Trophoblast cell (in vitro differentiated cells and primary cell): Measurements from ENCODE around the gene MOB3A.

Source experiments
- DNase-seq, 2 donors: peaks; one replicate each; pipeline ENCODE4 v3.0.0-alpha.2; 2016
- H2AFZ ChIP-seq: 2 replicates; pipeline ENCODE4 v1.6.1; 2013; ENCODE audit warnings: low read length, moderate library complexity, mild to moderate bottlenecking; ENCODE audit not compliant: insufficient read depth, poor library complexity
- H2AK5ac ChIP-seq: 2 replicates; pipeline ENCODE4 v1.6.1; 2013; ENCODE audit warnings: mild to moderate bottlenecking, low read length
- H2BK120ac ChIP-seq: 2 replicates; pipeline ENCODE4 v1.6.1; 2013; ENCODE audit warnings: low read length, mild to moderate bottlenecking, moderate library complexity; ENCODE audit not compliant: insufficient read depth, poor library complexity
- H2BK12ac ChIP-seq: 2 replicates; pipeline ENCODE4 v1.6.1; 2013; ENCODE audit warnings: mild to moderate bottlenecking, low read length, moderate library complexity
- H2BK5ac ChIP-seq: 2 replicates; pipeline ENCODE4 v1.6.1; 2013; ENCODE audit warnings: low read length, low read depth, moderate library complexity, mild to moderate bottlenecking; ENCODE audit not compliant: poor library complexity
- H3K14ac ChIP-seq: 2 replicates; pipeline ENCODE4 v1.6.1; 2013; ENCODE audit warnings: mild to moderate bottlenecking, low read length
- H3K18ac ChIP-seq: 2 replicates; pipeline ENCODE4 v1.6.1; 2013; ENCODE audit warnings: mild to moderate bottlenecking, low read length
- H3K23ac ChIP-seq: 2 replicates; pipeline ENCODE4 v1.6.1; 2013; ENCODE audit warnings: low read length
- H3K27ac ChIP-seq: 2 replicates; pipeline ENCODE4 v1.5.1; 2013; ENCODE audit warnings: low read depth, mild to moderate bottlenecking, inconsistent platforms, low read length, moderate library complexity
- H3K27me3 ChIP-seq: 2 replicates; pipeline ENCODE4 v1.6.1; 2013; ENCODE audit warnings: inconsistent platforms, mild to moderate bottlenecking, low read length, moderate library complexity; ENCODE audit not compliant: insufficient read depth
- H3K36me3 ChIP-seq, 2 experiments: 1 replicate in 1 of 2; 2 replicates in 1 of 2; pipeline ENCODE4 v1.6.1; 2013; ENCODE audit warnings: low read length in 2 of 2, mild to moderate bottlenecking in 2 of 2, moderate library complexity in 1 of 2; ENCODE audit not compliant: insufficient read depth in 2 of 2, control insufficient read depth in 1 of 2
- H3K4ac ChIP-seq: 2 replicates; pipeline ENCODE4 v1.6.1; 2013; ENCODE audit warnings: low read depth, mild to moderate bottlenecking, low read length, moderate library complexity
- H3K4me1 ChIP-seq, 2 experiments: 1 replicate in 1 of 2; 2 replicates in 1 of 2; pipeline ENCODE4 v1.6.1; 2013; ENCODE audit warnings: low read length in 2 of 2, mild to moderate bottlenecking in 2 of 2, moderate library complexity in 1 of 2; ENCODE audit not compliant: insufficient read depth in 2 of 2, control insufficient read depth in 1 of 2
- H3K4me2 ChIP-seq: 2 replicates; pipeline ENCODE4 v1.6.1; 2013; ENCODE audit warnings: inconsistent platforms, mild to moderate bottlenecking, low read length, moderate library complexity
- H3K4me3 ChIP-seq: 2 replicates; pipeline ENCODE4 v1.5.1; 2013; ENCODE audit warnings: mild to moderate bottlenecking, low read depth, low read length, inconsistent platforms
- H3K79me1 ChIP-seq: one replicate; pipeline ENCODE4 v1.6.1; 2013; ENCODE audit warnings: low read length
- H3K79me2 ChIP-seq: 2 replicates; pipeline ENCODE4 v1.6.1; 2013; ENCODE audit warnings: low read length, mild to moderate bottlenecking; ENCODE audit not compliant: control insufficient read depth, insufficient read depth, poor library complexity
- H3K9ac ChIP-seq: 2 replicates; pipeline ENCODE4 v1.6.1; 2013; ENCODE audit warnings: mild to moderate bottlenecking, low read length
- H3K9me3 ChIP-seq: 2 replicates; pipeline ENCODE4 v1.6.1; 2013; ENCODE audit warnings: low read depth, mild to moderate bottlenecking, control low read depth, inconsistent platforms, low read length; ENCODE audit not compliant: insufficient read depth
- H4K12ac ChIP-seq: 2 replicates; pipeline ENCODE4 v1.6.1; 2013; ENCODE audit warnings: low read depth, mild to moderate bottlenecking, low read length, moderate library complexity
- H4K8ac ChIP-seq: 2 replicates; pipeline ENCODE4 v1.6.1; 2013; ENCODE audit warnings: low read depth, mild to moderate bottlenecking, low read length, moderate library complexity
- H4K91ac ChIP-seq: one replicate; pipeline ENCODE4 v1.6.1; 2013; ENCODE audit warnings: low read depth, mild to moderate bottlenecking, low read length, moderate library complexity
- WGBS: extraction: QIAGEN DNeasy Blood & Tissue Kit; methylation state at CpG from one replicate; pipeline ENCODE4 v1.1.7; 2013; ENCODE audit warnings: missing lambda C conversion rate; ENCODE audit not compliant: insufficient read length, insufficient coverage; ENCODE audit errors: extremely low coverage; 5-methylcytosine and 5-hydroxymethylcytosine counted together

Gene MOB3A

DNA sequence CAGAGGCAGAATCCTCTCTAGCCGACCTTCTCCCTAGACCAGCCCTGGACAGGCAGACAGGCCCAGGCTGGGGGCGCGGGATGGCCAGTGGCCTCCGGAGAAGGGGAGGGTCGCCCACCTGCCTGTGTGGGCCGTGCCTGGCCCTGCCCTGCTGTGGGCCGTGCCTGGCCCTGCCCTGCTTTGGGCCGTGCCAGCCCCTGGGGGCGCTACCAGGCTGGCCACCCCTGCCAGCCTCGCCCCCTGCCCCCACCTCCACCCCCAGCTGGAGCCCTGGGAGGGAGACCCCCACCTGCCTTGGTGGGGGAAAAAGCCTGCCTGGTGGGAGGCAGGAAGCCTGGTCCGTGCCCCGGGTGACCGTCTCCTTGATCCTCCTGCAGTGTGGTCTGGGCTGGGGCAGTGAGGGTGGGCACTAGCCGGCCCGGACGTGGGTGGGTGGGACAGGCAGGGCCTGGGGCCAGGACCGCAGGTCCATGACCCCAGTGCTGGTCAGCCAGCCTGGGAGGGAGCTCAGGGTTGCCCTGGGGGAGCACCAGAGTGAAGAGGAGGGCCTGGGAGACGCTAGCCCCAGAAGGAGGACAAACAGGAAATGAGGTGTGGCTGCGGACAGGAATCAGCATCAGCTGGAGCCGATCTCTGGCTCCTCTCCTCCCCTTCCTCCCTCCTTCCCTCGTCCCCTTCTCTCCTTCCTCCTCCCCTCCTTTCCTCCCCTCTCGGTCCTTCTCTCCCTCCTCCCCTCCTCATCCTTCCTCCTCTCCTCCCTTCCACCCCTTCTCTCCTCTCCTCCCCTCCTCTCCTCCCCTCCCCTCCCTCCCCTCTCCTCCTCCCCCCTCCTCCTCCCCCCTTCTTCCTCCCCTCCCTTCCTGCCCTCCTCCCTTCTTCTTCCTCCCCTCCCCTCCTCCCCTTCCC is 39.9 kb downstream of the MOB3A start:
- Histone ChIP-seq H4K8ac (peak overlapping the region; percentile 62), H2BK120ac (peak overlapping the region; percentile 8), H3K18ac (peak overlapping the region; percentile 37), H4K91ac (peak overlapping the region; percentile 59), H2BK5ac (no peak overlapping the region), H2AFZ (peak overlapping the region; percentile 20), H3K4me3 (no peak overlapping the region), H3K14ac (peak overlapping the region; percentile 30), H2AK5ac (peak overlapping the region; percentile 45), H3K9me3 (no peaks in the 10 kb centered on the region), H2BK12ac (peak overlapping the region; percentile 33), H3K36me3 (no peaks in the 10 kb centered on the region), H3K4me2 (no peak overlapping the region), H4K12ac (peak overlapping the region; percentile 6), H3K9ac (no peak overlapping the region), H3K23ac (no peak overlapping the region), H3K79me1 (peaks cover 33% of the 10 kb centered on the region), H3K79me2 (peaks cover 9% of the 10 kb centered on the region), H3K27me3 (no peaks in the 10 kb centered on the region), H3K4ac (peak overlapping the region; percentile 4), H3K4me1 (peaks cover 26 to 31% of the 10 kb centered on the region in 2 experiments), H3K27ac (peak overlapping the region; percentile 16)
- DNase-seq: no peak
- WGBS: no CpG with 5 or more reads among the region's 22 CpGs

DNA sequence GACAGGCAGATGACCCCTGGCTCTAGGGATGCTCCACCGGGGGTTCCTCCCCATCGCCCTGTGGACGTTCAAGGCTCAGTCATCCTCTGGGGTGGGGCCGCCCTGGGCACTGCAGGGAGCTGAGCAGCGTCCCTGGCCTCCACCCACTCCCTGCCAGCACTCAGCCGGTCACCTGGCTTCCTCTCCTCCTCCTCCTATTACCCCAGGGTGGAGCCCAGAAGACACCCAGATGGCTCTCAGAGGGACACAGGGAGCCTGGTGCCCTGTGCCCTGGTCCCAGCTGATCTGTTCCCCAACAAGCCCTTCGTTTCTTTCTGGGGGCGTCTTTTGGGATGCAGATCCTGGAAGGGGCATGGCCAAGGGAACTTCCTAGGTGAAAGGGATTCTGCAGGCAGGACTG is 41.4 kb downstream of the MOB3A start:
- H3K4me1 ChIP-seq: peaks cover 16 to 25% of the 10 kb centered on the region in 2 experiments
- H3K9me3 ChIP-seq: no peaks in the 10 kb centered on the region
- H3K36me3 ChIP-seq: no peaks in the 10 kb centered on the region
- H3K27me3 ChIP-seq: no peaks in the 10 kb centered on the region
- no peak overlapping the region for H4K8ac ChIP-seq
- no peak overlapping the region for H2BK5ac ChIP-seq
- no peak overlapping the region for H3K23ac ChIP-seq
- no peak overlapping the region for H2BK12ac ChIP-seq
- peaks cover 27% of the 10 kb centered on the region for H3K79me1 ChIP-seq
- H2AFZ ChIP-seq: no peak overlapping the region
- no peak overlapping the region for H3K4me2 ChIP-seq
- no peak overlapping the region for H2BK120ac ChIP-seq
- no peak overlapping the region for H3K14ac ChIP-seq
- no peak overlapping the region for H3K27ac ChIP-seq
- peaks cover 9% of the 10 kb centered on the region for H3K79me2 ChIP-seq
- H3K9ac ChIP-seq: no peak overlapping the region
- no peak overlapping the region for H3K18ac ChIP-seq
- peak overlapping the region; percentile 40 for H2AK5ac ChIP-seq
- DNase-seq: no peak
- no CpG with 5 or more reads among the region's 8 CpGs for WGBS
- H3K4me3 ChIP-seq: no peak overlapping the region
- peak overlapping the region; percentile 25 for H4K91ac ChIP-seq
- no peak overlapping the region for H4K12ac ChIP-seq
- no peak overlapping the region for H3K4ac ChIP-seq

DNA sequence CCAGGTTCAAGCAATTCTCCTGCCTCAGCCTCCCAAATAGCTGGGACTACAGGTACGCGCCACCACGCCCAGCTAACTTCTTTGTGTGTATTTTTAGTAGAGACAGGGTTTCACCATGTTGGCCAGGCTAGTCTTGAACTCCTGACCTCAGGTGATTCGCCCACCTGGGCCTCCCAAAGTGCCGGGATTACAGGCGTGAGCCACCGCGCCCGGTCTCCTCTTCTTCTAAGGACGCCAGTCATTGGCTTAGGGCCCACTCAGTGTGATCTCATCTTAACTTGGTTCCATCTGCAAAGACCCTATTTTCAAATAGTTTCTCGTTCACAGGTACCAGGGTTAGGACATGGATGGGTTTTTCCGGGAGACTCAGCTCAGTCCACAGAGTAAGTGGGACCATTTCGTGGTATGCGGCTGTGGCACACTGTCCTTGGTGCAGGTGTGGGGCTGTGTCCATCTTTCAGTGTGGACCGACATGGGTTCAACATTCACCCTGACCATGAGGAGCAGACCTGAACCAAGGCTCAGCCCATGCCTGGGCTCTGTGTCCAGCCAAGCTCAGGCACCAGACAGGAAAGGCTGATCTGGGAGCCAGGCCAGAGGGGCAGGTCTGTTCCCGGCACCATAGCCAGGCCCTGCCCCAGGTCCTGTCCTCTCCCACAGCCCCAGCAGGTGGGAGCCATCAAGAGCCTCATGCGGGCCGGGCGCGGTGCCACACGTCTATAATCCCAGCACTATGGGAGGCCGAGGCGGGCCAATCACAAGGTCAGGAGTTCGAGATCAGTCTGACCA is 42.3 kb downstream of the MOB3A start:
- DNase-seq: no peak
- Histone ChIP-seq H2BK120ac (no peak overlapping the region), H3K79me1 (peaks cover 22% of the 10 kb centered on the region), H3K4ac (no peak overlapping the region), H3K9ac (no peak overlapping the region), H3K4me3 (no peak overlapping the region), H3K4me2 (no peak overlapping the region), H4K91ac (no peak overlapping the region), H4K8ac (no peak overlapping the region), H2BK12ac (peak overlapping the region; percentile 50), H3K36me3 (peaks cover 4 to 6% of the 10 kb centered on the region in 2 experiments), H2AK5ac (peak overlapping the region; percentile 12), H3K14ac (no peak overlapping the region), H3K27me3 (no peaks in the 10 kb centered on the region), H3K27ac (no peak overlapping the region), H2BK5ac (no peak overlapping the region), H3K18ac (no peak overlapping the region), H3K4me1 (peaks cover 19 to 26% of the 10 kb centered on the region in 2 experiments), H4K12ac (no peak overlapping the region), H3K79me2 (peaks cover 17% of the 10 kb centered on the region), H3K9me3 (no peaks in the 10 kb centered on the region), H2AFZ (no peak overlapping the region), H3K23ac (no peak overlapping the region)
- WGBS: no CpG with 5 or more reads among the region's 24 CpGs

DNA sequence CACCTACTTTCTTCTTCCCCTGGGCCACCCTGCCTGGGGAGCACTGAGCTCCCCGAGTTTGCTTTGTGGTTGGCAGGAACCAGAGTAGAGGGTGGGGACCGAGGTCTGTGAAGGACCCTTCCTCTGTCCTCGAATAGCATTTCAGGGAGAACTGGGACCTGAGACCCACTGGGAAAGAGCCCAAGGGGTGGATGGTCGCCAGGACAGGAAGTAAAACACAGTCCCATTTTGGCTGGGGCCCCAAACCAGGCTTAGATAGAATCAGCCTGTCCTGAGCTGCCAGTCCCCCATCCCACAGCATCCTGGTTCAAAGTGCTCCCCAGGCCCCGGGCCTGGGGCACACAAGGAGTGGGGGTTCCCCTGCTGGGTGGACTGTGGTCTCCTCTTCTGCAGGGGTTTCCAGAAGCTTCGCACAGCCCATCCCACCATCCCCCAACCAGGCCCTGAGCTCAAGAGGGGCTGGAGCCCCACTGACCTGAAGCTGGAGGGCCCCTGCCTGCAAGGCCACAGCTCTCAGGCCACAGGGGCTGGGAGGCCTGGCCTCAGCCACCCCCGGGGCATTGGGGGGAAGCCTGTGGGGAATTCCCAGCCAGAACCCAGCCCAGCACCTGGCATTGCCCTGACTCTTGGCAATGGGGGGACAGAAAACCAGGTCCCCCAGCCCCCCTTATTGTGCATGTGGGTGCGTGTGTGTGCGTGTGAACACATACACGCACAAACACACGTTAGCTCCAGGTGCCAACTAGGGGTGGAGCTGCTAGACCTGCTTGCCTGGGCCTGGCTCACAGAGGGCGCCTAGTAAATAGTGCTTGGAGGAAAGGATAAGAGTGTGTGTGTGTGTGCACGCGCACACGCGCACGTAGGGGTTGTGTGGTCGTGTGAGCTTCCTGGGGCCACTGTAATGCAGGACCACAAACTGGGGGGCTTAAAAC is 44.1 kb downstream of the MOB3A start:
- Histone ChIP-seq H3K9ac (no peak overlapping the region), H3K4me2 (peak overlapping the region; percentile 84), H3K4ac (peak overlapping the region; percentile 41), H3K9me3 (no peaks in the 10 kb centered on the region), H3K23ac (no peak overlapping the region), H3K27me3 (no peaks in the 10 kb centered on the region), H2AK5ac (peak overlapping the region; percentile 47), H3K79me1 (peaks cover 17% of the 10 kb centered on the region), H4K91ac (peak overlapping the region; percentile 90), H2BK5ac (peak overlapping the region; percentile 68), H4K12ac (peak overlapping the region; percentile 91), H3K79me2 (peaks cover 17% of the 10 kb centered on the region), H2AFZ (peak overlapping the region; percentile 50), H3K36me3 (peaks cover 9 to 18% of the 10 kb centered on the region in 2 experiments), H3K14ac (peak overlapping the region; percentile 78), H3K27ac (no peak overlapping the region), H3K4me3 (peak overlapping the region; percentile 63), H2BK12ac (peak overlapping the region; percentile 13), H4K8ac (peak overlapping the region; percentile 99), H2BK120ac (peak overlapping the region; percentile 43), H3K4me1 (peaks cover 17 to 33% of the 10 kb centered on the region in 2 experiments), H3K18ac (peak overlapping the region; percentile 74)
- no CpG with 5 or more reads among the region's 18 CpGs for WGBS
- no peak for DNase-seq
